ENCODE data around the gene ABI2.

- no peak for TF ChIP-seq CTCF (IDR thresholded peaks at IDR 0.05)
- TF ChIP-seq EP300 (IDR thresholded peaks at IDR 0.05): no peak
- TF ChIP-seq POLR2A (IDR thresholded peaks at IDR 0.05): no peak
- no peak for TF ChIP-seq POLR2AphosphoS5 (IDR thresholded peaks at IDR 0.05)
These were observed 32.7 kb downstream of the ABI2 start for GRCh38 chr2:203360833-203361430.

Measured in upper lobe of left lung (tissue), 4 donors.